ENCODE measurements around the gene HOXB6. TPM values are rescaled to one million over a fixed set of nuclear protein-coding genes. Genes with fewer than 3 reads are reported as not detected.

The HOXB6 gene
- total and polyA plus RNA-seq, 3 donors from 2014 or later: 2.0 to 4.3 (median 3.0) TPM

DNA sequence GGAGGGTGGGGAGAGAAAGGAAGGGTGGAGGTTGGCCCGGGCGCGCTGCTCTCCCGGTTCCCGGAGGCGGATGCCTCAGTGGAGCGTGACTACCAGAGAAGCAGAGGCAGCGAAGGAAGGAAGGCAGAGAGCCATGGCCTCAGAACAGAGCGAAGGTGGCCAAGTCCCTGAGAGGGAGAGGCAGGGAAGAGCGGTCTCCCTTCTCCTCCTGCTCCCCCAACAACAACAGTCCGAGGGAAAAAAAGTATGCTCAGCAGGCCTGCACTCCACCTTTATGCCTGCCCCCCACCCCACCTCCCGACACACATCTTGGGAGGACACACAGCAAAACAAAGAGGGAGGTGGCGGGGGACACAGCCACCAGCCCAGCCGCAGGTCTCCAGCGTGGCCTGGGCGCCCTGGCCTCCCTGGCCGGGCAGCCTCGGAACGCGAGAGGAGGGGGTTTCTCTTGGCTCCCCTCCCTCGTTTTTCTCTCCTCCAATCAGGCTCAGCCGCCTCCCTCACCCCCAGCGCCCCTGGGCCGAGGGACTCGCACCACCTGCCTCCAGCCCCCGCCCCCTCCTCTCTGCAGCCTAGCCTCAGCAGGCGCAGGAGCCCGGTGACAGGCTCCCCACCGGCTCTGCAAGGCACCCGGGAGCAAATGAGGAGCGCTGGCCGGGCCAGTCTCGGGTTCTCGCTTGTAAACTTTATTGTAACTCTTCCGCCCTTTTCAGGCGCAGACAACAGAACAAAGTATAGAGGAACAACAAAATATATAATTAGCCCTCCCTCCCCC is 7.1 kb upstream of the HOXB6 start:
- Histone ChIP-seq H3K36me3 (ENCODE audit: low read depth, missing control alignments) (no peaks in the 10 kb centered on the region), H3K4me1 (peaks cover 10% of the 10 kb centered on the region), H3K9me3 (no peaks in the 10 kb centered on the region), H3K27me3 (peaks cover 3% of the 10 kb centered on the region), H3K4me3 (peak overlapping the region; percentile 47 to 64), H3K27ac (no peak overlapping the region)
- no peak for DNase-seq
- intact Hi-C loops (cut with DNase I; ENCODE audit: low total_unique reads): no loop called here
- TF ChIP-seq POLR2A (IDR thresholded peaks at IDR 0.05): no peak
- TF ChIP-seq, protein P1, sequence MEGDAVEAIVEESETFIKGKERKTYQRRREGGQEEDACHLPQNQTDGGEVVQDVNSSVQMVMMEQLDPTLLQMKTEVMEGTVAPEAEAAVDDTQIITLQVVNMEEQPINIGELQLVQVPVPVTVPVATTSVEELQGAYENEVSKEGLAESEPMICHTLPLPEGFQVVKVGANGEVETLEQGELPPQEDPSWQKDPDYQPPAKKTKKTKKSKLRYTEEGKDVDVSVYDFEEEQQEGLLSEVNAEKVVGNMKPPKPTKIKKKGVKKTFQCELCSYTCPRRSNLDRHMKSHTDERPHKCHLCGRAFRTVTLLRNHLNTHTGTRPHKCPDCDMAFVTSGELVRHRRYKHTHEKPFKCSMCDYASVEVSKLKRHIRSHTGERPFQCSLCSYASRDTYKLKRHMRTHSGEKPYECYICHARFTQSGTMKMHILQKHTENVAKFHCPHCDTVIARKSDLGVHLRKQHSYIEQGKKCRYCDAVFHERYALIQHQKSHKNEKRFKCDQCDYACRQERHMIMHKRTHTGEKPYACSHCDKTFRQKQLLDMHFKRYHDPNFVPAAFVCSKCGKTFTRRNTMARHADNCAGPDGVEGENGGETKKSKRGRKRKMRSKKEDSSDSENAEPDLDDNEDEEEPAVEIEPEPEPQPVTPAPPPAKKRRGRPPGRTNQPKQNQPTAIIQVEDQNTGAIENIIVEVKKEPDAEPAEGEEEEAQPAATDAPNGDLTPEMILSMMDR (IDR thresholded peaks at IDR 0.05): no peak
- 4 to 6% methylated on average over 36 of the region's 36 CpGs for WGBS, 2 donors

DNA sequence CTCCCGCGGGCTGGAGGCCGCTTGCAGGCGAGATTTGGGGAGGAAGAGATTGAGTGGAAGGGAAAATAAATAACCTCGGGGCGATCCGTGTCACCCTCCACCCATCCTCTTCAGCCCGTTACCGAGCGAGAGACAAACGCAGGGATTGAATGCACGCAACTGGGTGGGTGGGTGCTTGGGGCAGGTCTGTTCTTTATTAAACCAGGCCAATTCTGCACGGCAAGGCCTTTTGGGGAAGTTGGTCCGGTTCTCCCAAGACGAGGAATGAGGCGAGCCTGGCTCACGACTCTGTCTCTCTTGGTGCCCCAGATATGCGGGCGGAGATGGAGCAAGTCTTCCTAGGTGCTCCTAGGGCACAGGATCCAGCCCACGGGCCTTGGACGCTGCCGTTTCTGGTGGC is 6.4 kb upstream of the HOXB6 start:
- intact Hi-C loops (cut with DNase I; ENCODE audit: low total_unique reads): no loop called here
- H3K36me3 ChIP-seq (ENCODE audit: low read depth, missing control alignments): no peaks in the 10 kb centered on the region
- 3 to 4% methylated on average over 22 of the region's 22 CpGs for WGBS, 2 donors
- H3K9me3 ChIP-seq: no peaks in the 10 kb centered on the region
- peak overlapping the region in 1 of 2 donors; percentile 41 for H3K27ac ChIP-seq
- H3K4me3 ChIP-seq: peak overlapping the region; percentile 47 to 64
- TF ChIP-seq, protein P1 (IDR thresholded peaks at IDR 0.05): no peak
- TF ChIP-seq POLR2A (IDR thresholded peaks at IDR 0.05): no peak
- H3K4me1 ChIP-seq: peaks cover 10% of the 10 kb centered on the region
- peaks cover 2% of the 10 kb centered on the region for H3K27me3 ChIP-seq
- no peak for DNase-seq

DNA sequence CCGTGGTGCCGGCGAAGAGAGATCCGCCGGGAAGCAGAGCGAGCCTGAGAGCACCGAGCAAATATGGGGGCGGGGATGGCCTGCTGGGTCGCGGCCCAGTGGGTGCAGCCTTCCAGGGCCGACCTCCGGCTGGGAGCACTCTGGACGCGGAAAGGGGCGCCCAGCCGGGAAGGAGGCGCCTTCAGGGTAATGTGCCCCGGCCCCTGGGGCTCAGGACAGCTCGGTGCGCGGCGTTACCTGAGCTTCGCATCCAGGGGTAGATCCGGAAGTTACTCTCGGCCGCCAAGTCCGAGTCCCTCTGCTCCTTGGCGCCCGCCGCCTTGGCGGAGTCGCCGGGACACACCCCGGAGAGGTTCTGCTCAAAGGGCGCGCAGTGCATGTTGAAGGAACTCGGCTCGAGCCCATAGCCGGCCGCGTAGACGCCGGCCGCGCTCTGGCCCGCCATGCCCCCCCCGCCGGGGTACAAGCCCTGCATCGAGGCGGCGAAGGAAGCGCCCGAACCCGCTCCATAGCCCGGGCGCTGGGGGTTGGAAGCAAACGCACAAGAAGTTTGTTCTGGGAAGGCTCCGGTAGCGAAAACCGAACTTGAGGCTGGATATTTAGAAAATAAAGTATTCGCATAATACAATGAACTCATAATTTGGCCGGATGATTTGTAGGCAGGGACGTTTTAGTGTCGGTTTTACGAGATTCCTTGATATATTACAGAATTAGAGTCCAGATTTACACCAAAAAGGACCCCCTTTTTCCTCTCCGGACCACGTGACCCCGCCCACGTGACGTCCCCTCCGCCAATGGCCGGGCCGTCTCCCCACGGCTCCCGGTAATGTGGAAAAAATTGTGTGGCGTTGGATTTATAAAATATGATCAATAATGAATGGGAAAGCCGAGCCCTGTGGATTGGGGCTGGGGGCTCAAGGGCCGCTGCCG is 5.8 kb upstream of the HOXB6 start, which contains the start of gene HOXB7:
TSS of gene HOXB7 (minus strand) at position 736 of the 930 bp plus-strand sequence. CDS start at position 637, 99 bp downstream.
- peak; percentile 68 for DNase-seq
- no peaks in the 10 kb centered on the region for H3K36me3 ChIP-seq (ENCODE audit: low read depth, missing control alignments)
- WGBS, 2 donors: 2 to 3% methylated on average over 46 to 63 of the region's 79 CpGs
- TF ChIP-seq, protein P1 (IDR thresholded peaks at IDR 0.05): no peak
- no peak for TF ChIP-seq POLR2A (IDR thresholded peaks at IDR 0.05)
- H3K27me3 ChIP-seq: no peaks in the 10 kb centered on the region
- intact Hi-C loops (cut with DNase I; ENCODE audit: low total_unique reads): no loop called here
- peaks cover 10% of the 10 kb centered on the region for H3K4me1 ChIP-seq
- H3K27ac ChIP-seq: peak within 1 kb of the TSS in 1 of 2 donors; percentile 41
- no peaks in the 10 kb centered on the region for H3K9me3 ChIP-seq
- H3K4me3 ChIP-seq: peak within 1 kb of the TSS; percentile 47 to 64

DNA sequence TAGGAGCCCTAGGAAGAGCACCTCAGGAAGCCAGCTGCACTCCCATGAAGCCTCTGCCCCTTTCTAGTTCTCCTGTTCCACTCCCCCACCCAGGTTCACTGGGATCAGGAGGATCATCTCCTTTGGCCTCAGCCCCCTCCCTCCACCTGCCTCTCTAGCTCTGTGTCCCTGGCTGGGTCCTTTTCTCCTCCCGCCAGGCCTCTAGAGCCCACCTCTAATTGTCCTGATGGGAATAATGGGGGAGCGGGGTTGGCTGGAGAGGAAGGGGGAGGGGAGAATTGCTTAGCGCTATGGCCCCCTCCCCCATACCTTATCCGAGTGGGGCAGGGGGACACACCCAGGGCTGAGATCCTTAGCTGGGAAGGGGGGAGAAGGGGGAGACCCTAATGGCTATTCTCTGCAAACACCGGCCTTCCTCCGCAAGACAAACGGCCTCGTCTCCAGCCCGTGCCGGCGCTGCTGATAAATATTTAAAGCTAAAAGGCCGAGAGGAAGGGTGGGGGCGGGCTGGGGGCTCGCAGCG is 5.0 kb upstream of the HOXB6 start:
- H3K27me3 ChIP-seq: no peaks in the 10 kb centered on the region
- intact Hi-C loops (cut with DNase I; ENCODE audit: low total_unique reads): no loop called here
- no peak overlapping the region for H3K27ac ChIP-seq
- TF ChIP-seq POLR2A (IDR thresholded peaks at IDR 0.05): no peak
- TF ChIP-seq, protein P1 (IDR thresholded peaks at IDR 0.05): no peak
- H3K9me3 ChIP-seq: no peaks in the 10 kb centered on the region
- 2 to 6% methylated on average over 8 to 15 of the region's 15 CpGs for WGBS, 2 donors
- no peaks in the 10 kb centered on the region for H3K36me3 ChIP-seq (ENCODE audit: low read depth, missing control alignments)
- H3K4me3 ChIP-seq: peak overlapping the region; percentile 47 to 64
- peaks cover 10% of the 10 kb centered on the region for H3K4me1 ChIP-seq
- no peak for DNase-seq

Measured in testis (tissue), 3 donors.